G401 (cell line): ENCODE measurements around the gene NTM. TPM values are rescaled to one million over a fixed set of nuclear protein-coding genes. Genes with fewer than 3 reads are reported as not detected.

Experiments
- DNase-seq: peaks from one replicate; pipeline ENCODE4 v3.0.0-alpha.2; 2015; ENCODE audit warnings: low spot score
- in situ Hi-C: cut with HindIII; loops from 2 replicates; pipeline ENCODE4 v1.10.0; 2016; ENCODE audit warnings: low sequenced_read_pairs, mixed read lengths
- total RNA-seq: library from RNA; depleted of rRNA; stranded (reverse); fragments of >200 nt; shearing (Covaris generic); gene quantifications from 2 replicates; pipeline ENCODE4 v1.2.3, GENCODE V29; 2014

NTM gene
- total RNA-seq, 1 experiment from 2014 or later, result 11.4 TPM

- no peak for DNase-seq
- in situ Hi-C loops, result no loop called here
Observed at GRCh38 chr11:131371791-131372104, 1.3 kb downstream of the NTM start.

GRCh38 chr11:131372234-131372962, 2.0 kb downstream of the NTM start:
- in situ Hi-C loops, result no loop called here
- DNase-seq, result no peak

- in situ Hi-C loops, result no loop called here
- no peak for DNase-seq
Observed at GRCh38 chr11:131373095-131373725, 2.8 kb downstream of the NTM start.

GRCh38 chr11:131373756-131374155, 3.3 kb downstream of the NTM start:
- DNase-seq, result no peak
- in situ Hi-C loops, result no loop called here

GRCh38 chr11:131375421-131375820, 5.0 kb downstream of the NTM start:
- in situ Hi-C loops, result no loop called here
- no peak for DNase-seq

GRCh38 chr11:131375915-131376314, 5.5 kb downstream of the NTM start:
- DNase-seq, result no peak
- in situ Hi-C loops, result no loop called here

- in situ Hi-C loops, result no loop called here
- no peak for DNase-seq
Observed at GRCh38 chr11:131378931-131379330, 8.5 kb downstream of the NTM start.

- in situ Hi-C loops, result no loop called here
- DNase-seq, result no peak
Observed at GRCh38 chr11:131385763-131386390, 15.5 kb downstream of the NTM start.

GRCh38 chr11:131386408-131386807, 16.0 kb downstream of the NTM start:
- no peak for DNase-seq
- in situ Hi-C loops, result no loop called here

- in situ Hi-C loops, result no loop called here
- DNase-seq, result no peak
Observed at GRCh38 chr11:131388030-131388429, 17.6 kb downstream of the NTM start.

- DNase-seq, result no peak
- in situ Hi-C loops, result no loop called here
Observed at GRCh38 chr11:131389582-131389981, 19.2 kb downstream of the NTM start.

- no peak for DNase-seq
- in situ Hi-C loops, result no loop called here
Observed at GRCh38 chr11:131391176-131391575, 20.8 kb downstream of the NTM start.

GRCh38 chr11:131392528-131393255, 22.3 kb downstream of the NTM start:
- in situ Hi-C loops, result no loop called here
- DNase-seq, result no peak

GRCh38 chr11:131393691-131394090, 23.3 kb downstream of the NTM start:
- DNase-seq, result no peak
- in situ Hi-C loops, result no loop called here

- peak; percentile 4 for DNase-seq
Observed at GRCh38 chr11:131397675-131398074, 27.3 kb downstream of the NTM start.

GRCh38 chr11:131402040-131402439, 31.6 kb downstream of the NTM start:
- no peak for DNase-seq
- in situ Hi-C loops, result no loop called here

More at GRCh38 chr11:131397675-131398074, 27.3 kb downstream of the NTM start:
- in situ Hi-C loops, result no loop called here

- in situ Hi-C loops, result no loop called here
- DNase-seq, result no peak
Observed at GRCh38 chr11:131404010-131404409, 33.6 kb downstream of the NTM start.

GRCh38 chr11:131408025-131408640, 37.7 kb downstream of the NTM start:
- in situ Hi-C loops, result no loop called here
- no peak for DNase-seq

GRCh38 chr11:131409345-131409744, 38.9 kb downstream of the NTM start:
- DNase-seq, result no peak

GRCh38 chr11:131411636-131412035, 41.2 kb downstream of the NTM start:
- in situ Hi-C loops, result no loop called here
- DNase-seq, result no peak

More at GRCh38 chr11:131409345-131409744, 38.9 kb downstream of the NTM start:
- in situ Hi-C loops, result no loop called here
